Measurements from ENCODE around the gene G6PC3.
A peak's percentile ranks its signal among the peaks of the same experiment; 100 is the strongest.
"Not testable (repeated sequence)": the region's sequence is repeated elsewhere in the genome, so short reads cannot be mapped to it uniquely, and the experiment has no call there.

The G6PC3 gene

GRCh38 chr17:44082256-44082927 lies 11.9 kb downstream of the G6PC3 start:
- DNase-seq, result no peak

GRCh38 chr17:44083250-44083849 lies 12.8 kb downstream of the G6PC3 start:
- no peak for DNase-seq

- DNase-seq, result no peak
Observed at GRCh38 chr17:44084131-44084538, 13.6 kb downstream of the G6PC3 start.

- DNase-seq, result no peak
Observed at GRCh38 chr17:44084921-44085320, 14.4 kb downstream of the G6PC3 start.

- DNase-seq, result no peak
Observed at GRCh38 chr17:44085908-44086307, 15.4 kb downstream of the G6PC3 start.

GRCh38 chr17:44086364-44087311 lies 16.1 kb downstream of the G6PC3 start:
- no peak for DNase-seq

GRCh38 chr17:44087319-44087718 lies 16.8 kb downstream of the G6PC3 start:
- DNase-seq, result no peak

- no peak for DNase-seq
Observed at GRCh38 chr17:44088254-44088653, 17.7 kb downstream of the G6PC3 start.

GRCh38 chr17:44091200-44091997 lies 20.9 kb downstream of the G6PC3 start:
- no peak for DNase-seq

GRCh38 chr17:44092051-44092450 lies 21.5 kb downstream of the G6PC3 start:
- no peak for DNase-seq

- DNase-seq, result no peak
Observed at GRCh38 chr17:44093231-44093900, 22.8 kb downstream of the G6PC3 start.

GRCh38 chr17:44094701-44095387 lies 24.3 kb downstream of the G6PC3 start:
- no peak for DNase-seq

- DNase-seq, result no peak
Observed at GRCh38 chr17:44095388-44095646, 24.8 kb downstream of the G6PC3 start.

GRCh38 chr17:44095647-44096496 lies 25.3 kb downstream of the G6PC3 start:
- DNase-seq, result peak; percentile 85

- DNase-seq, result no peak
Observed at GRCh38 chr17:44097110-44097958, 26.8 kb downstream of the G6PC3 start.

- DNase-seq, result not testable (repeated sequence)
Observed at GRCh38 chr17:44101858-44102257, 31.3 kb downstream of the G6PC3 start.

- no peak for DNase-seq
Observed at GRCh38 chr17:44102849-44103622, 32.5 kb downstream of the G6PC3 start.

GRCh38 chr17:44105483-44105882 lies 34.9 kb downstream of the G6PC3 start:
- no peak for DNase-seq

GRCh38 chr17:44105941-44106340 lies 35.4 kb downstream of the G6PC3 start:
- DNase-seq, result no peak

Measured in right kidney (tissue), 1 donor.